ENCODE data around the gene RELN.

Gene RELN

GRCh38 chr7:103569621-103570305, 419.7 kb downstream of the RELN start:
- H3K4me3 ChIP-seq (ENCODE audit: low read depth, low read length): no peak overlapping the region
- no peaks in the 10 kb centered on the region for H3K27me3 ChIP-seq (replicated peaks)
- DNase-seq: no peak
- H3K36me3 ChIP-seq (replicated peaks): no peaks in the 10 kb centered on the region
- H3K27ac ChIP-seq: no peak overlapping the region
- in situ Hi-C loops (cut with HindIII; ENCODE audit: low pct_ligation_motif_present, low sequenced_read_pairs): no loop called here
- TF ChIP-seq, protein P1, sequence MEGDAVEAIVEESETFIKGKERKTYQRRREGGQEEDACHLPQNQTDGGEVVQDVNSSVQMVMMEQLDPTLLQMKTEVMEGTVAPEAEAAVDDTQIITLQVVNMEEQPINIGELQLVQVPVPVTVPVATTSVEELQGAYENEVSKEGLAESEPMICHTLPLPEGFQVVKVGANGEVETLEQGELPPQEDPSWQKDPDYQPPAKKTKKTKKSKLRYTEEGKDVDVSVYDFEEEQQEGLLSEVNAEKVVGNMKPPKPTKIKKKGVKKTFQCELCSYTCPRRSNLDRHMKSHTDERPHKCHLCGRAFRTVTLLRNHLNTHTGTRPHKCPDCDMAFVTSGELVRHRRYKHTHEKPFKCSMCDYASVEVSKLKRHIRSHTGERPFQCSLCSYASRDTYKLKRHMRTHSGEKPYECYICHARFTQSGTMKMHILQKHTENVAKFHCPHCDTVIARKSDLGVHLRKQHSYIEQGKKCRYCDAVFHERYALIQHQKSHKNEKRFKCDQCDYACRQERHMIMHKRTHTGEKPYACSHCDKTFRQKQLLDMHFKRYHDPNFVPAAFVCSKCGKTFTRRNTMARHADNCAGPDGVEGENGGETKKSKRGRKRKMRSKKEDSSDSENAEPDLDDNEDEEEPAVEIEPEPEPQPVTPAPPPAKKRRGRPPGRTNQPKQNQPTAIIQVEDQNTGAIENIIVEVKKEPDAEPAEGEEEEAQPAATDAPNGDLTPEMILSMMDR (IDR thresholded peaks at IDR 0.05; ENCODE audit: low read depth, low read length, missing control alignments): no peak

DNA sequence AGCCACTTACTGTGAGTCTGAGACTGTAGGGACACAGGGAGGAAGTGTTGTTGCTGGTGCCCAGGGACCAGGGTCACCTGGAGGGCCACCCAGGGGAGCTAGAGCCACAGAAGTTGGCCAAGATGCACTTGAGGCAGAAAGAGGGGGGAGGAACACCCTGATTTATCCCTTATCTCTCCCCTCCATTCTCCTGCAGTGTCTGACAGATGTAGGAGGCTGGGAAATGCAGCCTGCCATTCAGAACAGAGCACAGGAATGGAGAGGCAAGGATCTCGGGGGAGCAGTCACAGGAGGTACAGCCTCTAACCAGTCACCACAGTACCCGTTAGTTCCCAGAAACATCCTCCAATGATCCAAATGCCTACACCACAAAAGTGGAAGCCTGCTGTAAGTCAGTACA, 425.0 kb downstream of the RELN start:
- TF ChIP-seq, protein P1 (IDR thresholded peaks at IDR 0.05; ENCODE audit: low read depth, low read length, missing control alignments): no peak
- no peak for DNase-seq
- Histone ChIP-seq H3K27ac (no peak overlapping the region), H3K4me3 (ENCODE audit: low read depth, low read length) (no peak overlapping the region), H3K36me3 (replicated peaks) (no peaks in the 10 kb centered on the region), H3K27me3 (replicated peaks) (no peaks in the 10 kb centered on the region)
- in situ Hi-C loops (cut with HindIII; ENCODE audit: low pct_ligation_motif_present, low sequenced_read_pairs): no loop called here

- TF ChIP-seq, protein P1 (IDR thresholded peaks at IDR 0.05; ENCODE audit: low read depth, low read length, missing control alignments): no peak
- Histone ChIP-seq H3K27me3 (replicated peaks) (no peaks in the 10 kb centered on the region), H3K36me3 (replicated peaks) (no peaks in the 10 kb centered on the region), H3K4me3 (ENCODE audit: low read depth, low read length) (no peak overlapping the region), H3K27ac (no peak overlapping the region)
- DNase-seq: no peak
- in situ Hi-C loops (cut with HindIII; ENCODE audit: low pct_ligation_motif_present, low sequenced_read_pairs): no loop called here
These were observed 429.3 kb downstream of the RELN start for GRCh38 chr7:103560136-103560535.

GRCh38 chr7:103551016-103551415, 438.4 kb downstream of the RELN start:
- TF ChIP-seq, protein P1 (IDR thresholded peaks at IDR 0.05; ENCODE audit: low read depth, low read length, missing control alignments): no peak
- Histone ChIP-seq H3K36me3 (replicated peaks) (no peaks in the 10 kb centered on the region), H3K27ac (no peak overlapping the region), H3K27me3 (replicated peaks) (no peaks in the 10 kb centered on the region), H3K4me3 (ENCODE audit: low read depth, low read length) (no peak overlapping the region)
- in situ Hi-C loops (cut with HindIII; ENCODE audit: low pct_ligation_motif_present, low sequenced_read_pairs): no loop called here
- DNase-seq: no peak

DNA sequence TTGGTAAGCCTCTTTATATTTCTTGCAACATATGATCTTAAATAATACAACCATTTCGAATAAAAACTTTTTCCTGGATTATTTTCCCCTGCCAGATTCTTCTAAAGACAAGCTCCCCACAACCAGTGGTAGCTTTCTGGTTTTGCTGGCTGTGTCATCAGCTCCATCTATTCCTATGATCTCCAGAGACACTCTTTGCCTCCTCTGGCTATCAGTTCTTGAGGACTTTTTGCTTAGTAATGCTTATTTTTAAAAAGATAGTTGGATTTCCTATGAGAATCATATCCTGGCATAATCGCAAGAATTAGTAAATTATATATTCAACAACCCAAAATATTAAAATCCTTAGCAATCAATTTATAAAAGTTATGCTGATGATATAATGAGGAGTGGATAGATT, 439.7 kb downstream of the RELN start:
- TF ChIP-seq, protein P1 (IDR thresholded peaks at IDR 0.05; ENCODE audit: low read depth, low read length, missing control alignments): no peak
- Histone ChIP-seq H3K4me3 (ENCODE audit: low read depth, low read length) (no peak overlapping the region), H3K27me3 (replicated peaks) (no peaks in the 10 kb centered on the region), H3K27ac (no peak overlapping the region), H3K36me3 (replicated peaks) (no peaks in the 10 kb centered on the region)
- DNase-seq: no peak
- in situ Hi-C loops (cut with HindIII; ENCODE audit: low pct_ligation_motif_present, low sequenced_read_pairs): no loop called here
